Activated CD4-positive, alpha-beta T cell treated with anti-CD3 and anti-CD28 coated beads, Interleukin-2, amount 50 U/mL, for 16 hours (primary cell): ENCODE data around the gene BANP.
"Not testable (repeated sequence)": the region's sequence is repeated elsewhere in the genome, so short reads cannot be mapped to it uniquely, and the experiment has no call there.

Source experiments
- DNase-seq: peaks from one replicate; pipeline ENCODE4 v3.0.0-alpha.2; 2020

Gene BANP

GRCh38 chr16:88068476-88069396 lies 117.5 kb downstream of the BANP start:
- DNase-seq = no peak

GRCh38 chr16:88069397-88070168 lies 118.3 kb downstream of the BANP start:
- DNase-seq = no peak

GRCh38 chr16:88070341-88070740 lies 119.1 kb downstream of the BANP start:
- no peak for DNase-seq

GRCh38 chr16:88070989-88071625 lies 119.9 kb downstream of the BANP start:
- DNase-seq = no peak

- no peak for DNase-seq
These were observed 120.7 kb downstream of the BANP start for GRCh38 chr16:88071908-88072307.

- DNase-seq = no peak
These were observed 121.4 kb downstream of the BANP start for GRCh38 chr16:88072571-88073001.

GRCh38 chr16:88073201-88073721 lies 122.0 kb downstream of the BANP start:
- no peak for DNase-seq

- no peak for DNase-seq
These were observed 122.8 kb downstream of the BANP start for GRCh38 chr16:88074041-88074440.

- DNase-seq = no peak
These were observed 125.1 kb downstream of the BANP start for GRCh38 chr16:88076211-88076931.

GRCh38 chr16:88076932-88077320 lies 125.7 kb downstream of the BANP start:
- DNase-seq = not testable (repeated sequence)

GRCh38 chr16:88077328-88078108 lies 126.3 kb downstream of the BANP start:
- no peak for DNase-seq

GRCh38 chr16:88078111-88078775 lies 127.0 kb downstream of the BANP start:
- no peak for DNase-seq

- no peak for DNase-seq
These were observed 132.3 kb downstream of the BANP start for GRCh38 chr16:88083582-88083981.

- no peak for DNase-seq
These were observed 133.6 kb downstream of the BANP start for GRCh38 chr16:88084881-88085280.

GRCh38 chr16:88086571-88087516 lies 135.6 kb downstream of the BANP start:
- DNase-seq = no peak

GRCh38 chr16:88087517-88087877 lies 136.3 kb downstream of the BANP start:
- no peak for DNase-seq

- no peak for DNase-seq
These were observed 136.9 kb downstream of the BANP start for GRCh38 chr16:88088161-88088581.

- not testable (repeated sequence) for DNase-seq
These were observed 137.4 kb downstream of the BANP start for GRCh38 chr16:88088611-88089010.

GRCh38 chr16:88089071-88089470 lies 137.8 kb downstream of the BANP start:
- DNase-seq = not testable (repeated sequence)
